Upper lobe of left lung (tissue), 4 donors: Measurements from ENCODE around the gene AMER2.

ENCODE experiments used
- POLR2A ChIP-seq, 4 donors: fragments of 450-650 bp; IDR thresholded peaks; one replicate each; pipeline ENCODE4 v1.5.1; 2016 to 2017; ENCODE audit warnings: antibody characterized with exemption in 4 of 4, mild to moderate bottlenecking in 2 of 4
- TF ChIP-seq, protein P1 (sequence below), 6 experiments: fragments of 450-650 bp in 4 of 6; fragments of 200-600 bp in 2 of 6; sonication (generic) in 2 of 6; IDR thresholded peaks; one replicate each; pipeline ENCODE4 v1.5.1; 2016 to 2019; ENCODE audit warnings: antibody characterized with exemption in 6 of 6

DNA sequence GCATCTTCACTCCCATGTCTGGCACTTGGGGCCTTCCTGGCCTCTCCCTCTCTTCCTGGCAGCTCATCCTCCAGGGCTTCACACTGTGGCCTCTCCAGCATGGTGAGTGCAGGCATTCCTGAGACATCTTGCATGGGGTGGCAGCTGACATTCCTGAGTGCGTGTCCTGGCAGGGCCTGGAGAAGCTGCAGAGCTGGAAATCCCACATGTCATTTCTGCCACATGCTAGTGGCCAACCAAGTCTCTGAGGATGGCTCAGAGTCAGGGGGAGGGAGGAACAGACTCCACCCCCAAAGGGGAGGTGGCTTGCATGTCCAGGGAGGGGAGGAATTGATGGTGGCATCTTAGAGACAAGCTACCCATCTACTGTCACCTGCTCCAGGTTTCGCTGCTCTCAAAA lies 41.6 kb upstream of the AMER2 start:
- TF ChIP-seq, protein P1, sequence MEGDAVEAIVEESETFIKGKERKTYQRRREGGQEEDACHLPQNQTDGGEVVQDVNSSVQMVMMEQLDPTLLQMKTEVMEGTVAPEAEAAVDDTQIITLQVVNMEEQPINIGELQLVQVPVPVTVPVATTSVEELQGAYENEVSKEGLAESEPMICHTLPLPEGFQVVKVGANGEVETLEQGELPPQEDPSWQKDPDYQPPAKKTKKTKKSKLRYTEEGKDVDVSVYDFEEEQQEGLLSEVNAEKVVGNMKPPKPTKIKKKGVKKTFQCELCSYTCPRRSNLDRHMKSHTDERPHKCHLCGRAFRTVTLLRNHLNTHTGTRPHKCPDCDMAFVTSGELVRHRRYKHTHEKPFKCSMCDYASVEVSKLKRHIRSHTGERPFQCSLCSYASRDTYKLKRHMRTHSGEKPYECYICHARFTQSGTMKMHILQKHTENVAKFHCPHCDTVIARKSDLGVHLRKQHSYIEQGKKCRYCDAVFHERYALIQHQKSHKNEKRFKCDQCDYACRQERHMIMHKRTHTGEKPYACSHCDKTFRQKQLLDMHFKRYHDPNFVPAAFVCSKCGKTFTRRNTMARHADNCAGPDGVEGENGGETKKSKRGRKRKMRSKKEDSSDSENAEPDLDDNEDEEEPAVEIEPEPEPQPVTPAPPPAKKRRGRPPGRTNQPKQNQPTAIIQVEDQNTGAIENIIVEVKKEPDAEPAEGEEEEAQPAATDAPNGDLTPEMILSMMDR (IDR thresholded peaks at IDR 0.05) = no peak
- TF ChIP-seq POLR2A (IDR thresholded peaks at IDR 0.05) = no peak
